ENCODE measurements around the gene TEX22.
A peak's percentile ranks its signal among the peaks of the same experiment; 100 is the strongest.

TEX22 gene

GRCh38 chr14:105353136-105353535 is 45.2 kb upstream of the TEX22 start:
- POLR2A ChIA-PET, result no interaction called here
- Histone ChIP-seq H3K27ac (ENCODE audit: extremely low read depth, low read depth, low read length) (no peak overlapping the region), H3K4me3 (ENCODE audit: low read depth, low read length) (no peak overlapping the region), H3K9me3 (ENCODE audit: control insufficient read depth, insufficient read depth, low read depth, low read length) (no peaks in the 10 kb centered on the region), H3K36me3 (ENCODE audit: control insufficient read depth in 2 of 2, insufficient read depth in 1 of 2, low read length in 2 of 2) (peaks cover 0 to 10% of the 10 kb centered on the region in 2 experiments; a peak in 2 of 3 replicates), H3K4me1 (ENCODE audit: control insufficient read depth, insufficient read depth, low read length) (no peaks in the 10 kb centered on the region)
- CTCF ChIA-PET, result interaction anchor here (0.8 kb wide), 1 partner anchor 47 kb away, joined by 4 read pairs; no protein-coding TSS in a partner anchor
- TF ChIP-seq ZSCAN30 (tag by site-specific recombination; IDR thresholded peaks at IDR 0.05) (no peak), ZNF133 (tag by site-specific recombination; IDR thresholded peaks at IDR 0.05) (no peak), ZNF398 (tag by site-specific recombination; IDR thresholded peaks at IDR 0.05) (no peak), ZNF660 (tag by site-specific recombination; IDR thresholded peaks at IDR 0.05) (no peak), ZBTB20 (tag by site-specific recombination; IDR thresholded peaks at IDR 0.05) (no peak), REPIN1 (tag by site-specific recombination; IDR thresholded peaks at IDR 0.05; ENCODE audit: low read depth) (no peak), KLF17 (tag by site-specific recombination; IDR thresholded peaks at IDR 0.05) (no peak), ZNF510 (tag by site-specific recombination; IDR thresholded peaks at IDR 0.05; ENCODE audit: insufficient replicate concordance) (no peak), GLIS1 (tag by site-specific recombination; IDR thresholded peaks at IDR 0.05) (peak; percentile 97)
- TF ChIP-seq, protein P1, sequence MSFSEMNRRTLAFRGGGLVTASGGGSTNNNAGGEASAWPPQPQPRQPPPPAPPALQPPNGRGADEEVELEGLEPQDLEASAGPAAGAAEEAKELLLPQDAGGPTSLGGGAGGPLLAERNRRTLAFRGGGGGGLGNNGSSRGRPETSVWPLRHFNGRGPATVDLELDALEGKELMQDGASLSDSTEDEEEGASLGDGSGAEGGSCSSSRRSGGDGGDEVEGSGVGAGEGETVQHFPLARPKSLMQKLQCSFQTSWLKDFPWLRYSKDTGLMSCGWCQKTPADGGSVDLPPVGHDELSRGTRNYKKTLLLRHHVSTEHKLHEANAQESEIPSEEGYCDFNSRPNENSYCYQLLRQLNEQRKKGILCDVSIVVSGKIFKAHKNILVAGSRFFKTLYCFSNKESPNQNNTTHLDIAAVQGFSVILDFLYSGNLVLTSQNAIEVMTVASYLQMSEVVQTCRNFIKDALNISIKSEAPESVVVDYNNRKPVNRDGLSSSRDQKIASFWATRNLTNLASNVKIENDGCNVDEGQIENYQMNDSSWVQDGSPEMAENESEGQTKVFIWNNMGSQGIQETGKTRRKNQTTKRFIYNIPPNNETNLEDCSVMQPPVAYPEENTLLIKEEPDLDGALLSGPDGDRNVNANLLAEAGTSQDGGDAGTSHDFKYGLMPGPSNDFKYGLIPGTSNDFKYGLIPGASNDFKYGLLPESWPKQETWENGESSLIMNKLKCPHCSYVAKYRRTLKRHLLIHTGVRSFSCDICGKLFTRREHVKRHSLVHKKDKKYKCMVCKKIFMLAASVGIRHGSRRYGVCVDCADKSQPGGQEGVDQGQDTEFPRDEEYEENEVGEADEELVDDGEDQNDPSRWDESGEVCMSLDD (tag by site-specific recombination; IDR thresholded peaks at IDR 0.05), result peak; percentile 88

DNA sequence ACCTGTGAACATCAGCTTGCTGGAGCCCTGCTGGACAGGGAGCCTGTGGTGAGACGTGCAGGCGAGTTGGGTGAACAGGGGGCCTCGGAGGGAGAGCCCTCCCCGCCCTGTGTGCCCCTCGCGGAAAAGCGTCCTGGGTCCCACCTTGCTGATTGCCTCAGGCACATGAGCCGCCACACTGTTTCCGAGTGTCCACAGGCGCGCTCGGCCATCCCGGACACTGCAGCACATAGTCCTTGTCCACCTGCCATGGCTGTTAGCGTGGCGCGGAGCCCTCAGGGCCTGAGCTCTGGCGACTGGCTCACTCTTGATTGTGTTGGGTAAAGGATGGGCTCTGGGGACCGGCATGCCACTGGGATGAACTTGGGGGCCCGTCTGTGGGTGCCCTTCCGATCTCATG is 43.8 kb upstream of the TEX22 start:
- Histone ChIP-seq H3K4me1 (ENCODE audit: control insufficient read depth, insufficient read depth, low read length) (no peaks in the 10 kb centered on the region), H3K9me3 (ENCODE audit: control insufficient read depth, insufficient read depth, low read depth, low read length) (no peaks in the 10 kb centered on the region), H3K27ac (ENCODE audit: extremely low read depth, low read depth, low read length) (no peak overlapping the region), H3K4me3 (ENCODE audit: low read depth, low read length) (no peak overlapping the region), H3K36me3 (ENCODE audit: control insufficient read depth in 2 of 2, insufficient read depth in 1 of 2, low read length in 2 of 2) (peaks cover 0 to 14% of the 10 kb centered on the region in 2 experiments; a peak in 2 of 3 replicates)
- no peak for TF ChIP-seq OVOL3 (tag by site-specific recombination; IDR thresholded peaks at IDR 0.05)
- CTCF ChIA-PET, result no interaction called here
- POLR2A ChIA-PET, result no interaction called here

GRCh38 chr14:105355049-105355575 is 43.2 kb upstream of the TEX22 start:
- CTCF ChIA-PET, result no interaction called here
- peaks cover 0 to 14% of the 10 kb centered on the region in 2 experiments; a peak in 2 of 3 replicates for H3K36me3 ChIP-seq (ENCODE audit: control insufficient read depth in 2 of 2, insufficient read depth in 1 of 2, low read length in 2 of 2)

More at GRCh38 chr14:105355049-105355575, 43.2 kb upstream of the TEX22 start:
- POLR2A ChIA-PET, result no interaction called here
- no peak overlapping the region for H3K27ac ChIP-seq (ENCODE audit: extremely low read depth, low read depth, low read length)
- H3K9me3 ChIP-seq (ENCODE audit: control insufficient read depth, insufficient read depth, low read depth, low read length), result no peaks in the 10 kb centered on the region
- TF ChIP-seq, protein P2, sequence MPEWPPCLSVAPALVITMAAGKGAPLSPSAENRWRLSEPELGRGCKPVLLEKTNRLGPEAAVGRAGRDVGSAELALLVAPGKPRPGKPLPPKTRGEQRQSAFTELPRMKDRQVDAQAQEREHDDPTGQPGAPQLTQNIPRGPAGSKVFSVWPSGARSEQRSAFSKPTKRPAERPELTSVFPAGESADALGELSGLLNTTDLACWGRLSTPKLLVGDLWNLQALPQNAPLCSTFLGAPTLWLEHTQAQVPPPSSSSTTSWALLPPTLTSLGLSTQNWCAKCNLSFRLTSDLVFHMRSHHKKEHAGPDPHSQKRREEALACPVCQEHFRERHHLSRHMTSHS (tag by site-specific recombination; IDR thresholded peaks at IDR 0.05), result no peak
- TF ChIP-seq ZNF138 (tag by site-specific recombination; IDR thresholded peaks at IDR 0.05; ENCODE audit: borderline replicate concordance) (no peak), ZNF248 (tag by site-specific recombination; IDR thresholded peaks at IDR 0.05) (no peak), ZNF555 (tag by site-specific recombination; conservative IDR thresholded peaks at IDR 0.05) (no peak), KLF8 (tag by site-specific recombination; IDR thresholded peaks at IDR 0.05) (no peak), ZNF394 (tag by site-specific recombination; IDR thresholded peaks at IDR 0.05; ENCODE audit: borderline replicate concordance) (no peak), ZNF664 (tag by site-specific recombination; IDR thresholded peaks at IDR 0.05) (no peak), ZSCAN4 (tag by site-specific recombination; IDR thresholded peaks at IDR 0.05) (no peak), YY1 (tag by site-specific recombination; IDR thresholded peaks at IDR 0.05) (no peak)
- no peak overlapping the region for H3K4me3 ChIP-seq (ENCODE audit: low read depth, low read length)
- no peaks in the 10 kb centered on the region for H3K4me1 ChIP-seq (ENCODE audit: control insufficient read depth, insufficient read depth, low read length)
